IPS-18c (cell line): ENCODE measurements around the gene PRDM16.
"Not testable (repeated sequence)": the region's sequence is repeated elsewhere in the genome, so short reads cannot be mapped to it uniquely, and the experiment has no call there.

ENCODE experiments used
- H3K4me3 ChIP-seq: 2 replicates; pipeline ENCODE4 v1.7.0; 2013; ENCODE audit warnings: low read depth, mild to moderate bottlenecking, low read length, moderate library complexity; ENCODE audit not compliant: insufficient read depth
- H3K9me3 ChIP-seq: one replicate; pipeline ENCODE4 v1.6.1; 2013; ENCODE audit warnings: mild to moderate bottlenecking, low read length, moderate library complexity; ENCODE audit not compliant: control insufficient read depth, insufficient read depth

PRDM16 gene

DNA sequence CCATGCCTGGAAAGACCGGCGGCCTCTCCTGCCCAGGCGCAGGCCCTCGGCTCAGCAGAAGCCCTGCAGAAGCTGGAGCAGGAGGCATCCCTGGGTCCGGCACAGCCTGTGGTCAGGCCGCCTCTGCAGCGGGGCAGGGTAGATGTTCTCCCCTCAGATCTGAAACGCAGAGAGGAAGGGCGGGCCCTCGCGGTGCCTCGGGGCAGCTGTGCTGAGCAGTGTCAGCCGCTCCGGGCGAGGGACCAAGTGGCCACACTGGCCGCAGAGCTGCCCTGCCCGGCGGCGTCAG lies 210.1 kb downstream of the PRDM16 start:
- H3K9me3 ChIP-seq = no peaks in the 10 kb centered on the region

DNA sequence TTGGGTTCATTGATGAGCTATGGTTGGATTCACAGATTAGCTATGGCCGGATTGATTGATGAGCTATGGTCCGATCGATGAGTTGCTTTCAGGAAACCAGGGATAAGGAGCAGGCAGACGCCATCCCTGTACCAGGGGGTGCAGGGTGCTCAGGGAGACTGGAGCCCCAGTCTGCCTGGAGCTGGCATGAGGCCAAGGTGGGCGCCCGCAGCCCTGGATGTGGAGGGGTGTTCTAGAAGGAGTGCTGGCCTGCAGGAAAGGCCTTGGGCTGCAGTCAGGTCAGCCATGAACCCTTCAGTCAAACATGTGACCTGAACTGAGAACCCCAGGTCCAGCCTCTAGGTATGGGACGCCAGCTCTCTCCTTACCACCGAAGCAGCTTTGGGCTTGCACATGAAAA lies 212.7 kb downstream of the PRDM16 start:
- Histone ChIP-seq H3K4me3 (no peak overlapping the region), H3K9me3 (no peaks in the 10 kb centered on the region)

More for the DNA sequence above, 210.1 kb downstream of the PRDM16 start:
- no peak overlapping the region for H3K4me3 ChIP-seq

DNA sequence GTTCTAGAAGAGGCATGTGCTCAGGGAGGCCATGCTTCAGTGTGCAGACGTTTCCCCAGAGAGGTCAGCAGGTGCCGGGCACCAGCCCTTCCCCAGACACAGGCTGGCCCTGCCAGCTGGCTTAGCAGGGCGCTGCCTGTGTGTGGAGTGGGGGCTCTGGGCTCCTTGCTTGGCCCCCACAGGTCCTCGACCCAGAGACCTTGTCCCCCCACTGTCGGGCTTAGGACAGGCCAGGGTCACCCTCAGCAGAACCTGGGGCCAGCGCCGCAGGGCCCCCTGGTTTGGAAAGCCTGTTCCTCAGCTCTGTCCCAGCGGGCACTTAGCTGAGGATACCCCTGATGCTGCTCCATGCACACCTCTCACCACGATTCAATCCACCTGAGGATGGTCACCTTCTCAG lies 213.2 kb downstream of the PRDM16 start:
- H3K9me3 ChIP-seq = no peaks in the 10 kb centered on the region
- H3K4me3 ChIP-seq = no peak overlapping the region

DNA sequence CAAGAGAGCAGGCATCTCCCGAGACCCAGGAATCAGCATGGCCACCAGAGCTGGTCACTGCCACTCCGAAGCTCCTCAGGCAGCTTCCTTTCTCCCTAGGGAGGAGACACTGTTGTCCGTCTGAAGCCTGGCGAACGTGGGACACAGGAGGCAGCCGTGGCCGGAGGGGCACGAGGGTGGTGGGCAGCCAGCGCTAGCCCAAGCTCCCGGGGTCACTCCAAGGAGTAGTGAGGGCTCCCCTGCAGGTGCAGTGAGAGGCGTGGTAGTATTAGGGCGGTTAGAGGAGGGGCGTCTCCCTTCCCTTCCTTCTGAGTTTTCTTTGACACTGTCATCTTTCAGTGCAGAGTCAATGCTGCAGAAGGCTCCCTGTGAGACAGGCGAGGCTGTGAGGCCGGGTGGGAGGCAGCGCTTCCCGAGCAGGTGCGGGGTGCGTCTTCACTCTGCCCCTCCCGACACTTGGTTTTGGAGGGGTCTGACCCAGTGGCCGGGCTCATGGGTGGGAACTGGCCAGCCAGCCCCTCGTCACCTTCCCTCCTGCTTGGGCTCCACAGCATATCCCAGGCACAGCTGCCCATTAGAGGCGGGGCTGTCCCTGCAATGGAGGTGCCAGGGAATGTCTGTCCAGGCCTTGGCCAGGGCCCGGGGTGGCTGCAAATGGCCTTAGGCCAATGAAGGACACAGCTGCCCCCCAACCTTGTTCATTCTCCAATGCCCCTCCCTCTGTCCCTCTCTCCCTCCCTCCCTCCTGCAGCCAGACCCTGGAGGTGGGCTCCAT lies 213.8 kb downstream of the PRDM16 start:
- Histone ChIP-seq H3K4me3 (no peak overlapping the region), H3K9me3 (no peaks in the 10 kb centered on the region)

DNA sequence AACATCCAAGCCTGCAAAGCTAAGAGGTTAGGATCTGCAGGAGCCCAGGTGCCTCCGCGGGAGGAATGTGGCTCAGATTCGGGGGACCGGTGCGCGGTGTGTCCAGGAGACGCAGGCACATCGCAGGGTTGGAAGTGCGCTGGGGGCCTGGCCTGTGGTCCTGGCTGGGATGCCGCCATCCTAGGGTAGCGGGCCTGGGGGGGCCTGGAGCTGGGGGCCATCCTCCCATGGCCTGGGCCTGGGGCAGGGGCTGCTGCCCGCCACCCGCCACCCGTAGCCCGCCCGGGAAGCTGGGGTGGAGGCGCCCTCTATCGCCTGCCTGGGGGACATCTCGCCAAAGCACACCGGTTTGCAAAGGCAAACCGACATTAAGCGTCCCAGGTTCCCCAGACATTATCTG lies 214.8 kb downstream of the PRDM16 start:
- Histone ChIP-seq H3K9me3 (no peaks in the 10 kb centered on the region), H3K4me3 (no peak overlapping the region)

DNA sequence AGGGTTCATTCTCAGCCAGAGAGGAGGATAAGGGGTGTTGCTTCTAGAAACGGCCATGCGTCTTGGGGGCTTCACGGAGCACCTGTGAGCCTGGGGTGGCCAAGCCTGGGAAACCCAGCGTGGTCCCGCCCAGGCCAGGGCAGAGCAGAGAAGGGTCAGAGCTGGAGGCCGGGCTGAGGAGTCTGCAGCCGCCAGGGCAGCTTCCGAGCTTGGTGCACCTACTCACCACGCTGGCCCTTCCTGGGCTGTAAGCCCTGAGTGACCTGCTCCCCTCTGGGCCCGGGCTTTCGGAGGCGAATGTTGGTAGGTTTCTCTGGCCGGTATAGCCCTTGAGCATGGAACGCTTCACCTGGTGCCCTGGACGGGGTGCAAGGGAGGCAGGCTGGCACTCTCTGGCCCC lies 215.7 kb downstream of the PRDM16 start:
- Histone ChIP-seq H3K4me3 (no peak overlapping the region), H3K9me3 (no peaks in the 10 kb centered on the region)

DNA sequence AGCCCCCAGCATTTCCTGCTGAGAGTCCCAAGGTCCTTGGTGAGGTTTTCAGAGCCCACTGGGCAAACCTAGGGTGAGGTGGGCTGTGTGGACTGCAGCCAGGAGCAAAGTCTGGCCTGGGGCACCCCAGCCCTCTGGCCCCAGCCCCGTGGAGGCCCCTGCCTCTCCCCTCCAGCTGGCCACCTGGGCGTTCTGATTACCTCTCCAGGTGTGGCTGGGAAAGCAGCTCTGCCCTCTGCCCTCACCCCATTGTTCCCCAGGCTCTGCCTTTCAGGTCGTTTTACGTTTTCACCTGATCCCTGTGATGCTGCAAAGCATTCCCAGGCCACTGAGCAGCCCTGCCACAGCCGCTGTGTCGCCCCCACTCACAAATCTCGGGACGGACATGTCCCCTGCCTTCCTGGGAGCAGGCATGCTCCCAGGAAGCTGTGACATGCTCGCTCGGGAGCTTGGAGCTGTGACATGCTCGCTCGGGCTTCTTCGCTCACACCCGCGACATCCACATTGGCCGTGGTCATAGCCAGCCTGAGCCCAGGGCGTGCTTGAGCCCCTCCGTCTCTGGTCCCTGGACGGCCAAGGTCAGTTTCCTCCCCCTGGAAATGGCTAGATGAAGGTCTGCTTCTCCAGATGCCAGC lies 216.2 kb downstream of the PRDM16 start:
- Histone ChIP-seq H3K9me3 (no peaks in the 10 kb centered on the region), H3K4me3 (no peak overlapping the region)

DNA sequence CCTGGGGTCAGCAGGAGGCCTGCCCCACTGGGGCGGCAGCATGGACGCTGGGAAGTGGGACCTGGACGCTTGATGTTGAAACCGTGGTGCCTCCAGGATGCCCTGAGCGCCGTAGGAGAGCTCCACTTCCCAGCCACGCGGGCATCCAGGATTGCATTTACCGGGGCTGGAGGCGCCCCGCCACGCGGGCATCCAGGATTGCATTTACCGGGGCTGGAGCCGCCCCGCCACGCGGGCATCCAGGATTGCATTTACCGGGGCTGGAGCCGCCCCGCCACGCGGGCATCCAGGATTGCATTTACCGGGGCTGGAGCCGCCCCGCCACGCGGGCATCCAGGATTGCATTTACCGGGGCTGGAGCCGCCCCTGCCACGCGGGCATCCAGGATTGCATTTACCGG lies 218.1 kb downstream of the PRDM16 start:
- not testable (repeated sequence) for H3K9me3 ChIP-seq, H3K4me3 ChIP-seq

DNA sequence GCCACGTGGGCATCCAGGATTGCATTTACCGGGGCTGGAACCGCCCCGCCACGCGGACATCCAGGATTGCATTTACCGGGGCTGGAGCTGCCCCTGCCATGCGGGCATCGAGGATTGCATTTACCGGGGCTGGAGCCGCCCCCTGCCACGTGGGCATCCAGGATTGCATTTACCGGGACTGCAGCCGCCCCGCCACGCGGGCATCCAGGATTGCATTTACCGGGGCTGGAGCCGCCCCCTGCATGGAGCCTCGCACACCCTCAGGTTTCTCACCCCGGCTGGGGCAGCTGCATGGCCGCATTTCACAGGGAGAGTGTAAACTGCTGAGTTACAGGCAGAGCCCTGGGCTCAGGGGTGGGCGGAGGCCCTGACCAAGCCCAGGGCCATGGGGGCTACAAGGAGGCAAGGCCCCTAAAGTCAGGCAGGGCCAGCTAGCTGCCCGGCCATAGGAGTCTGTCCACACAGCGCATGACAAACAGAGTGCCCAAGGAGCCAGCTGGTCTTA lies 218.7 kb downstream of the PRDM16 start:
- no peaks in the 10 kb centered on the region for H3K9me3 ChIP-seq
- H3K4me3 ChIP-seq = no peak overlapping the region

DNA sequence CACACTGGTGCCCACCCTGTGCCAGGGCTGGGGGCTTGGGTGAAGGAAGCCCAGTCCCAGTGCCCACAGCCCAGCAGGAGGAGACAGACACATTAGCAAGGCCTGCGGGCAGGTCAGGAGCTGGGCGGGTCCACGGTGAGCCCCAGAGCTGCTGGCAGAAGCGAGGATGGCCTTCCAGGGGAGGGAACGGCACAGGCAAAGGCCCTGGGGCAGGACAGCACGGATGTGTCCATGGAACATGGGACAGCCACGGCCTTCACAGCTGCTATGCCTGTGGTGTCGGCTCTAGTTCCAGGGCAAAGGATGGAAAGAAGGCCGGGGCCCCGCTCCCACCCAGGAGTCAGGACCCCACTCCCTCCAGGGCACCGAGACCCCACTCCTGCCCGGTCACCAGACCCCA lies 220.5 kb downstream of the PRDM16 start:
- H3K9me3 ChIP-seq = no peaks in the 10 kb centered on the region
- H3K4me3 ChIP-seq = no peak overlapping the region

DNA sequence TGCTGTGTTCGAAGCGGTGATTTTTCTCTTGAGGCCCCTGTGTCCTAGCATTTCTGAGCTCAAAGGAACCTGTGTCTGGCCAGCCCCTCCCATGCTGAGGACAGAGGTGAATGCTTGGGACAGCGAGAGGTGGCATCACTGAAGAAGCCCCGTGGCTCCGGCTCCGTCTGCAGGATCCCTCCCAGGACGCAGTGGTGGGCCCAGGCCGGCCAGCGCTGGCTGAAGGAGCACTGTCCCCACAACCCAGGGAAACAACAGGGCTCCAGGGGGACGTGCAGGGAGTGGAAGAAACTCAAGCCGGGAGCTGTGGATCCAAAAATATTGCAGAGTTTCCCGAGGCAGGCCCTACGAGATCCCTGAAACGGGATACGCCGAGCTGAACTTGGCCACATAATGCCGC lies 221.4 kb downstream of the PRDM16 start:
- Histone ChIP-seq H3K4me3 (no peak overlapping the region), H3K9me3 (no peaks in the 10 kb centered on the region)

DNA sequence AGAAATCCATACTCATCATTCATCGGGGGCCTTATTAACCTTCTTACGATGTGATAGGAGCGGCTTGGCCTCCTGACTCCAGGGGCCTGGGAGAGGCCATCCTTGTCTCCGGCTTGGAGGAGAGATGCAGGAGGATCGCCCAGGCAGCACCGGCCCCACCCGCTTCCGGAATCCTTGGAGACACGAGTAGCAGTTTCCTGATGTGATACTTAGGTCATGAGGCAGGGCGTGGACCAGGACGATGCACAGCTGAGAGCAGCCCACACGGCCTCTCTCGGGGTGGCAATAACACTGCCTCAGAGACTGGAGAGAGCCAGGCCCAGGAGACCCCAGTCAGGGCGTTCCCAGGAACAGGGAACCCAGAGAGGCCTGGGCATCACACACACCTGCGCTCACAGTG lies 221.9 kb downstream of the PRDM16 start:
- H3K4me3 ChIP-seq = no peak overlapping the region

DNA sequence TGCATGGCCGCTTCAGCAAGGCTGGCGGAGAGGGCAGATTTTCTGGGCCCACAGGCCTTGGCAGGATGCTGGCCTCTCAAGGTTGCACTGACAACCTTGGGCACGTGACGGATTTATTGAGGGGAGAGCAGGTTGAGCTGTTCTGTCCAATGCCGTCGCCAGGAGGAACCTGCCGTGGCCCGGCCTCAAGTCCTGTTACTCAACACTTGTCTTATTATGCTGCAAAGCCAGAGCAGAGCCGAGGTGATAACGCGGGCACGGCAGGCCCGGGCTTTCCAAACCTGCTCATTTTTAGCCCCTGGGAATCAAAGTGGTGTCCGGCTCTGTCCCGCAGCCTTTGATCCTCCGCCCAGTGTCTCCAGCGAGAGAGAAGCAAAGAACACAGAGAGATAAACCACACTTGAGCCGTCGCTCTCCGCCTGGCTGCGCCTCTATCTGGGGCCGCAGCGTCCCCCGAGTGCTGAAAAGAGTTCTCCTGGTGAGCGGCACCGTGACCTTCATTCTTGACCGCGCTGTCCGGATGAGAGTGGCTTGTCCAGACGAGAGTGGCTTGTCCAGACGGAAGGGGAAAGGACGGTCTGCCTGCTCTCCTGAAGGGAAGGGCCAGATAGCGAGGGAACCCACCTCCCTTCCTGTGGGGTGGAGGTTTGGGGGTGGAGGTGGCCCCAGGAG lies 223.2 kb downstream of the PRDM16 start:
- Histone ChIP-seq H3K9me3 (no peaks in the 10 kb centered on the region), H3K4me3 (no peak overlapping the region)

More for the DNA sequence above, 221.9 kb downstream of the PRDM16 start:
- no peaks in the 10 kb centered on the region for H3K9me3 ChIP-seq

DNA sequence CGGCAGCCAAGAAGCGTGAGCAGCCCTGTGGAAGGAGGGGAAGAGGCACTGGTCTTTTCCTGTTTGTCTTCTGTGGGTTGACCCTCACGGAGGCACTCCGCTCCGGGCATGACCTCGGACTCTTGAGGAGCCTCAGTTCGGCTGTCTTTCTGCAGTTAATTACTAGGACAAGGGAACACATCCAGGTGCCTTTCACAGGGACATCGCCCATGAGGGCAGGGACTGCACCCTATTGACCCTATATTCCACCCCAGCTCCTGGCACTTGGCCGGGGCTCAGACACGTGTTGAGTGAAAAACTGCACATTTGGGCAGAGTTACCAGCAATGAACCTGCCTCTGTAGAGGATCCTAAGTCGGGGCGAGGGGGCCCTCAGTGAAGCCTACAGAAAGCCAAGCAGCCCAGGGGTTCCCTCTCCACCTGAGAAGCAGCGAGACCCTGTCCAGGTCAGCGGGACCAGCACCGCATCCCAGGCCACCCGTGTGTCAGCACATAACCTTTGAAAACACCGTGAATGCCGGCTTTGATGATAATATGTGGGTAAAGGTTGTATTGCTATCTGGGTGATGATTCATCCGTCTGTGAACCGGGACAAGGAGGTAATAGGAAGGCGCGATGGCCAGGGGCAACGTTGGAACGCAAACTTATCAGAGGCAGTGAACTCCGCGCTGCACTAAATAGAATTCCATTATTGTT lies 224.0 kb downstream of the PRDM16 start:
- Histone ChIP-seq H3K4me3 (no peak overlapping the region), H3K9me3 (no peaks in the 10 kb centered on the region)

DNA sequence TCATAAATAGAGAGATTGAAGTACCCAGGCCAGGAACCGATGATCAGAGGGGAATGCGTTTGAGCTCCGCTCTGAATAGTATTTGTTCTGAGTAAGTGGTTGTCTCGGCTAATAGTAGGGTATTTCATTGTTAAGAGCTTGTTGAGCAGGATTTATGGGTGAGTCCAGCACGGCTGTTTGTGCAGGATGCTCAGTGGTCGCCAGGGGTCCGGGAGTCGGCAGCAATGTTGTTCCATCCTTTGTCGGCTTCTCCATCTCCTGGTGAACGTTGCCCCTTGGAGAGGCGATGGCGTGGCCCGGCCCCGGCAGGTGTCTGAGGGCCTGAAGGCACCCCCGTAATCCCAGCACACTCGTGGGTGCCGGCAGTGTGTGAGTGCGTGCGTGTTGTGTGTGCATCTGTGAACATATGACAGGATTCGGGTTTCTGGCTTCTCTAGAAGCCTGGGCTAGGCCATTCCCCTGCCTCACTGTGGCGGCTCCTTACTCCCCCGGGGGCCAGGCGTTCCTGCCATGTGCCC lies 224.6 kb downstream of the PRDM16 start:
- Histone ChIP-seq H3K9me3 (no peaks in the 10 kb centered on the region), H3K4me3 (no peak overlapping the region)

DNA sequence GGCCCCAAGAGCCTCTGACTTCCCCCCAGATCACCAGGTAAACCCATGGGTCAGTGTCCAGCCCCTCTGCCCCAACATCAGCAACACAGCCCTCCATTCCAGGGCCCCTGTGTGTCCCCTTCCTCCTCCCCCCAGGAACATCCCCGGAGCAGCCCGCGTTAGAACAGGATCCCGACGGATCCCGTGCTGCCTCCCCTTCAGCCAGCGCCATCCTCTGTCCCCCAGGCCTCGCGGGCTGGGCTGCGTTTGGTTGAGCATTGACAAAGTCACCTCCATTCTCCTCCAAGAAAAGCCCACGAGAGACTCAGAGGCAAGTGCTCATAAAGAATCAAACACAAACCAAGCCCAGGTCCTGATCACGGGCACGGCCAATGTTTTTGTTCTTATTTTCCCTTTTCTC lies 225.4 kb downstream of the PRDM16 start:
- Histone ChIP-seq H3K9me3 (no peaks in the 10 kb centered on the region), H3K4me3 (no peak overlapping the region)

DNA sequence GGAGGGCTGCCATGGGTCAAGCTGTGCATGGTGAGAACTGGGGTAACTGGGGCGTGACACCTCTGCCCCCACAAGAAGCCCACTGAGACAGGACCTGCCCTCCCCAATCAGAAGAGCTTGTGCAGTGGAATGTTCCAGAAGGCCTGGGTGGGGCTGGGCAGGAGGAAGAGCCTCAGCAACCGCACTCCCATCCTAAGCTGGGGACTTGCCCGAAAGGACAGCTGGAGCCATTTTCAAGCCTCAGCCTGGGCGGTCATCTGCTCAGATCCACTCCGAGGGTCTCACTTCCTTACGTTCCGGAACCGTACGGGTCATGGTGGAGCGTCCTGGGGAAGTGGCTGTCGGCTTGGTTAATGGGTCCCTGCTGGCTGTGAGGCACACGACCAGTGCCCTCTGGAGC lies 226.8 kb downstream of the PRDM16 start:
- no peak overlapping the region for H3K4me3 ChIP-seq
- no peaks in the 10 kb centered on the region for H3K9me3 ChIP-seq

DNA sequence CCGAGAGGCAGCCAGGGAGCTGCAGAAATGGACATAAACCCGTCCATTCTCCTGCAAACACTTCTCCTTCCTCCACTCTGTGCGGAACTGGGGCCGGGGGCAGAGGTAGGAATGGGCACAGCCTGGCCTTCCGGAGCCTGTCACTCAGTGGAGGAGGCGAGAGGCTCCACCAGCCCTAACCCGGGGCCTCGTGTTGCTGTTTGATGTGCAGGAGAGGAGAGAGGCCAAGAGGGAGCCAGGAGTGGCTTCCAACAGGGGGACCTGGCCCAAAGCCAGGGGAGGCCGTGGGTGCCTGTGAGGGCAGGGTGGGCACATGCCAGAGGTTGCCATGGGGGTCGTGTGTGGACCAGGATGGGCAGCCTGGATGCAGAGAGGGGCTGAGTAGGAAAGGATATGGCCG lies 227.3 kb downstream of the PRDM16 start:
- Histone ChIP-seq H3K4me3 (no peak overlapping the region), H3K9me3 (no peaks in the 10 kb centered on the region)
